T follicular helper cell (primary cell): ENCODE data around the gene DDX6.
"Not testable (repeated sequence)": the region's sequence is repeated elsewhere in the genome, so short reads cannot be mapped to it uniquely, and the experiment has no call there.

Experiments
- DNase-seq: peaks from one replicate; pipeline ENCODE4 v3.0.0-alpha.2; 2020; ENCODE audit warnings: low read depth
- total RNA-seq, 2 experiments: gene quantifications; one replicate each; lab custom pipeline; 2026; lab: John Stamatoyannopoulos, UW

Gene DDX6, protein sequence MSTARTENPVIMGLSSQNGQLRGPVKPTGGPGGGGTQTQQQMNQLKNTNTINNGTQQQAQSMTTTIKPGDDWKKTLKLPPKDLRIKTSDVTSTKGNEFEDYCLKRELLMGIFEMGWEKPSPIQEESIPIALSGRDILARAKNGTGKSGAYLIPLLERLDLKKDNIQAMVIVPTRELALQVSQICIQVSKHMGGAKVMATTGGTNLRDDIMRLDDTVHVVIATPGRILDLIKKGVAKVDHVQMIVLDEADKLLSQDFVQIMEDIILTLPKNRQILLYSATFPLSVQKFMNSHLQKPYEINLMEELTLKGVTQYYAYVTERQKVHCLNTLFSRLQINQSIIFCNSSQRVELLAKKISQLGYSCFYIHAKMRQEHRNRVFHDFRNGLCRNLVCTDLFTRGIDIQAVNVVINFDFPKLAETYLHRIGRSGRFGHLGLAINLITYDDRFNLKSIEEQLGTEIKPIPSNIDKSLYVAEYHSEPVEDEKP
- 350 to 610 reads per million in 2 experiments for total RNA-seq

- peak; percentile 86 for DNase-seq
Observed at GRCh38 chr11:118791111-118791960, at the start of gene DDX6. TSS of gene DDX6 (minus strand) at chr11:118791164. CDS start at chr11:118786251, 4,913 bp downstream.

GRCh38 chr11:118838905-118839553 is 48.1 kb upstream of the DDX6 start:
- DNase-seq, result no peak

DNA sequence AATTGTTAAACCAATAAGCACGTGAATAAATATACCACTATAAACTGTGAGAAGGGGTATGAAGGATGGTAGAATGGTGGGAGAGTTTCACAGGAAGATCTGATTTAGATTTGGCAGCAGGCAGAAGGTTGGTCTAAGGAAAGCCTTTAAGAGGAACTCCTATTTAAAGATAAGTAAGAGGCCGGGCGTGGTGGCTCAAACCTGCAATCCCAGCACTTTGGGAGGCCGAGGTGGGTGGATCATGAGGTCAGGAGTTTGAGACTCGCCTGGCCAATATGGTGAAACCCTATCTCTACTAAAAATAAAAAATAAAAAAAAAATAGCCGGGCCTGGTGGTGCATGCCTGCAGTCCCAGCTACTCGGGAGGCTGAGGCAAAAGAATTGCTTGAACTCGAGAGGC is 46.9 kb upstream of the DDX6 start:
- DNase-seq, result no peak

DNA sequence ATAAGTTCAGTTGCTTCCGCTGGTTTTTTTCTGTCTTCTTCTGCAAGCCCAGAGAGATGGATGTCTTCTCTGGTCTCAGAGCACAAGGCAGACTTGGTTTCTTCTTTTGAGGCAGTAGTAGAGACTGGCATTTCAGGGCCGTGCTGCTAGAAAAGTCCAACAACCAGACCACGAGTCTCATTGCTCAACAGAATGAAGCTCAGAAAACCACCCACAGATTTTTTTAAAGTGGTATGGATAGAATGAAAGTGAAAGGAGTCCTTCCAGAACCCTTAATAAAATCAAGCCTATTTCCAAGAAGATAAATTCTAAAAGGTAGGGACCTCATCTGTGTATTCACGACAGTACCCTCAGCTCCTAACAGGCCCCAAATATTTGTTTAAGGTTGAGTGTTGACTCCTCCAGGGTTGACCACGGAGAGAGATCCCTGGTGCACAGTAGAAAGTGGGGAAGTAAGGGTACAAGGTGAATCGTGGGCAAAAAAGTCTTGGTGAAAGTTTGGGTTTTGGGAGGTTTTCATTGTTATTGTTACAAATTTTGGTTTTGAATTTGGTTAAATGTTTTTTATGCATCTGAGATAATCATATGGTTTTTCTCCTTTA is 43.6 kb upstream of the DDX6 start:
- DNase-seq, result no peak

- no peak for DNase-seq
Observed at GRCh38 chr11:118827118-118827517, 36.2 kb upstream of the DDX6 start.

GRCh38 chr11:118822936-118823510 is 32.1 kb upstream of the DDX6 start:
- not testable (repeated sequence) for DNase-seq

- DNase-seq, result no peak
Observed at GRCh38 chr11:118820412-118821357, 29.7 kb upstream of the DDX6 start.

DNA sequence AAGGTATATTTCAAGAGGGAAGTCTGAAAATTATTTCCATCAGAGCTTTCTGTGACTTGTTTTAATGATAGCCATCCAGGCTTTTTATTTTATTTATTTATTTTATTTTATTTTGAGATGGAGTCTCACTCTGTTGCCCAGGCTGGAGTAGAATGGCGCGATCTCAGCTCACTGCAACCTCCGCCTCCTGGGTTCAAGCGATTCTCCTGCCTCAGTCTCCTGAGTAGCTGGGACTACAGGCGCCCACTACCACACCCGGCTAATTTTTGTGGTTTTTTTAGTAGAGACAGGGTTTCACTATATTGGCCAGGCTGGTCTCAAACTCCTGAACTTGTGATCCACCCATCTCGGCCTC is 29.0 kb upstream of the DDX6 start:
- not testable (repeated sequence) for DNase-seq

- no peak for DNase-seq
Observed at GRCh38 chr11:118819334-118820024, 28.5 kb upstream of the DDX6 start.

- no peak for DNase-seq
Observed at GRCh38 chr11:118818130-118818529, 27.2 kb upstream of the DDX6 start.

- no peak for DNase-seq
Observed at GRCh38 chr11:118813551-118813950, 22.6 kb upstream of the DDX6 start.

DNA sequence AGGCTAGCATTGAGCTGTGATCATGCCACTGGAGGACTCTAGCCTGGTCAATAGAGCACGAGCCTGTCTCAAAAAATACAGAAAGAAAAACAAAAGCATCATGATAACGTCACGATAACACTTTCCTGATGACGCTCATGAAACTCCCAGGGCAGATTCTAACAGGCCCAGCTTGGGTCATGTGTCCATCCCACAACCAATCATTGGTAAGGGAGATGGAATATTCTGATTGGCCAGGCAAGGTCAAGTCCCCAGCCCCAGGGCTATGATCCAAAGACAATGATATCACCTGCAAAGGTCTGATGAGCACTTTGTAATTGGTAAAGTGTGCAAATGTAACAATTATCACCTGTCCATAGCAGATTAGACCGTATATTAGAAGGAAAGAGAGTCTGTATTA is 21.5 kb upstream of the DDX6 start:
- DNase-seq, result no peak

- no peak for DNase-seq
Observed at GRCh38 chr11:118807800-118808778, 17.1 kb upstream of the DDX6 start.

DNA sequence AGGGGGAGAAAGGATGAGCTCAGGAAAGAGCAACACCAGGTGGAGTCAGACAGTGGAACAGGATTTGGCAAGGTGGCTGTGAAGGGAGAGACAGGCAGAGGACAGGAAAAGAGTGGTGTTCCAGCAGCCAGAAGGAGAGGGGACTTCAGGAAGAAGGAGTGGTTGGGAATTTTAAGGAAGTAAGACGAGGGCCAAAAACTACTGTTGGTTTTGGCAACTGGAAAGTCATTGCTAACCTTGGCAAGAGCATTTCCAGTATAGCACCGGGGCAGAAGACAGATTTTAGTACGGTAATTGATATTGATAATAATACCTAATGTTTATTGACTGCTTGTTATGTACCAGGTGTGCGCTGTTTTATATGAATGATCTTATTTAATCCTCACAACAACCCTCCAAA is 15.4 kb upstream of the DDX6 start:
- DNase-seq, result no peak

GRCh38 chr11:118804094-118804493 is 13.1 kb upstream of the DDX6 start:
- no peak for DNase-seq

- no peak for DNase-seq
Observed at GRCh38 chr11:118799372-118799771, 8.4 kb upstream of the DDX6 start.

- no peak for DNase-seq
Observed at GRCh38 chr11:118797510-118797909, 6.5 kb upstream of the DDX6 start.

DNA sequence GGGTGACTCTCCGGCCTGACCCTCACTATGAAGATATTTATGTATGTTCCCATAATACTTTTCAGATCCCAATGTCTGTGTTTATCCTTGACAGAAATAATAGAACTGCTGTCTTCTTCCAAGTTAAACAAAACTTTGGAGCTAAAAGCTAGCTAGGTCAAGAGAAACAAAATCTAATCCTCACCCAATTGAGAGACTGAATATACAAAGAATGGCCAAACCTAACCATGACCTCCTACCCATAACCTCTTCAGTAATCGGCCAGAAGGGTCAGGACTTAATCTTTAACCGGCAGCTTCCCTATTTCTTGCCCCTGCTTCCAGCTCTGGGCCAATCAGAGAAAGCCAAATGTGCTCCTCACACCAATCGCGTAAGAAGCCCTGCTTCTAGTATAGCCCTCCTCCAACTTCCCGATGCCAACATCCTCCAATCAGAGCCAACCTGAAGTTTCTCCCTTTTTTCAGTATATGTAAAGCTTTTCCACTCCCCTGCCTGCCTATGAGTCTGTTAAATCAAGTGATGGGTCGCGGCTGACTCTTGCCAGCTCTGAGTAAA is 1.7 kb upstream of the DDX6 start:
- peak; percentile 58 for DNase-seq
